Upper lobe of left lung (tissue), 6 donors: ENCODE data around the gene VPS26B. TPM values are rescaled to one million over a fixed set of nuclear protein-coding genes. Genes with fewer than 3 reads are reported as not detected.
"Not testable (repeated sequence)": the region's sequence is repeated elsewhere in the genome, so short reads cannot be mapped to it uniquely, and the experiment has no call there.

Experiments
- ATAC-seq, 2 donors: fragments of 200-7000 bp; cut with Tn5 transposase; one replicate each; pipeline ENCODE4 v1.9.1; 2022; ENCODE audit warnings: mild to moderate bottlenecking in 2 of 2, moderate library complexity in 2 of 2; ENCODE audit not compliant: low FRiP score in 2 of 2
- DNase-seq, 2 donors: peaks; one replicate each; pipeline ENCODE4 v3.0.0-alpha.2; 2019 to 2020
- H3K27ac ChIP-seq, 4 donors: fragments of 200-600 bp; sonication (generic); one replicate each; pipeline ENCODE4 v1.5.1; 2016 to 2019
- H3K27me3 ChIP-seq, 4 donors: fragments of 200-600 bp; sonication (generic); one replicate each; pipeline ENCODE4 v1.5.1; 2017 to 2019
- H3K36me3 ChIP-seq, 4 donors: fragments of 200-600 bp; sonication (generic); one replicate each; pipeline ENCODE4 v1.5.1; 2016 to 2019
- H3K4me1 ChIP-seq, 4 donors: fragments of 200-600 bp; sonication (generic); one replicate each; pipeline ENCODE4 v1.5.1; 2018 to 2019
- H3K4me3 ChIP-seq, 4 donors: fragments of 200-600 bp; sonication (generic); one replicate each; pipeline ENCODE4 v1.5.1; 2017 to 2019; ENCODE audit warnings: mild to moderate bottlenecking in 2 of 4, moderate library complexity in 1 of 4
- H3K9me3 ChIP-seq, 4 donors: fragments of 200-600 bp; sonication (generic); one replicate each; pipeline ENCODE4 v1.5.1; 2018 to 2019
- EP300 ChIP-seq, 4 donors: sonication (generic); formaldehyde crosslinking; IDR thresholded peaks; one replicate each; pipeline ENCODE4 v1.5.1; 2017; ENCODE audit warnings: antibody characterized with exemption in 4 of 4, control low read depth in 2 of 4
- POLR2A ChIP-seq, 4 donors: fragments of 450-650 bp; IDR thresholded peaks; one replicate each; pipeline ENCODE4 v1.5.1; 2016 to 2017; ENCODE audit warnings: antibody characterized with exemption in 4 of 4, mild to moderate bottlenecking in 2 of 4
- POLR2AphosphoS5 ChIP-seq, 2 donors: sonication (generic); formaldehyde crosslinking; IDR thresholded peaks; one replicate each; pipeline ENCODE4 v1.5.1; 2017; ENCODE audit warnings: antibody characterized with exemption in 2 of 2
- whole genome bisulfite sequencing, 2 donors: methylation state at CpG; one replicate each; pipeline ENCODE4 v1.1.5; 2017 to 2018; 5-methylcytosine and 5-hydroxymethylcytosine counted together
- total RNA-seq, 6 donors: library from RNA; depleted of rRNA in 4 of 6; stranded (reverse); fragments of >200 nt in 4 of 6; gene quantifications; one replicate each; pipeline versions ENCODE4 v1.1.0 to v1.2.1, GENCODE V29; 2016 to 2021
- TF ChIP-seq, protein P1 (sequence below), 6 experiments: fragments of 450-650 bp in 4 of 6; fragments of 200-600 bp in 2 of 6; sonication (generic) in 2 of 6; IDR thresholded peaks; one replicate each; pipeline ENCODE4 v1.5.1; 2016 to 2019; ENCODE audit warnings: antibody characterized with exemption in 6 of 6
- donor health status: DM: no; HTN: no; CAD: no; lungs with moderate emphysema.
- donor health status: DM: no; HTN: yes; CAD: no; lungs with severe emphysema.

The VPS26B gene
- total RNA-seq, 6 donors from 2014 or later = 27.2 to 42.6 (median 35.8) TPM

DNA sequence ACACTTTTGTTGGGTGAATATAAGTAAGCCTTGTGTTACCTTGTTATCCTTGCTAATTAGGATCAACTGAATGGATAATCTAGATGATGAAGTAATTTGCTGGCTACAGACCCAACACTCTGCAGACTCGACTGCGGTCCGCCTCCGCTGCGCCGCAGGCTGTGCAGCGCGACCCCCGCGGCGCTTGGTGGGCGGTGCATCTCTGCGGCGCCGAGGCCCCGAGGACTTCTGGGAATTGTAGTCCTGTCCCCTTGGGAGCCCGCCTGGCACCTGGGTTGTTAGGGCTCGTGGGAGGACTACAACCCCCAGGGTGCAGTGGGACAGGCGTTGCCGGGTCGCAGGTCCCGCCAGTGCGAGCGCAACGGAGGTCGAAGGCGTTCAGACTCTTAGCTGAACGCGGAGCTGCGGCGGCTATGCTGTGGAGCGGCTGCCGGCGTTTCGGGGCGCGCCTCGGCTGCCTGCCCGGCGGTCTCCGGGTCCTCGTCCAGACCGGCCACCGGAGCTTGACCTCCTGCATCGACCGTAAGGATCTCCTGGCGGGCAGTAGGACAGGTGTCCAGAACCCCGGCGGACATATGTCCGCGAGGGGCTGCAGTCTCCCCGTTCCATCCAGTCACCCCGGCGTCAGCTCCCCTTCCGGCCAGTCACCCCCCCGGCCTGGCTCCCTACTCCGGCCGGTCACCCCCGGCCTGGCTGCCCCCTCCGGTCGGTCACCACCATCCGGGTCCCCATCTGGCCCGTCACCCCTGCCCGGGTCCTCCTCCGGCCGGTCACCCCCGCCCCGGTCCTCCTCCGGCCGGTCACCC is 28.9 kb downstream of the VPS26B start, which contains the start of the genes ACAD8 and THYN1:
ACAD8 (plus strand) TSS at position 381 of the 806 bp plus-strand sequence; CDS start at position 414, 33 bp downstream.
THYN1 (minus strand) TSS at position 165 of the 806 bp plus-strand sequence. CDS start 470 bp downstream, outside the sequence.
- ATAC-seq = peak; percentile 99 to 100
- Histone ChIP-seq H3K27ac (peak within 1 kb of the TSS; percentile 75 to 88 (median 86)), H3K4me3 (peak within 1 kb of the TSS; percentile 85 to 98 (median 90)), H3K4me1 (peaks cover 19 to 30% (median 22%) of the 10 kb centered on the region in 4 donors), H3K27me3 (no peaks in the 10 kb centered on the region), H3K36me3 (peaks cover 0 to 44% (median 18%) of the 10 kb centered on the region in 4 donors), H3K9me3 (no peaks in the 10 kb centered on the region)
- TF ChIP-seq POLR2A (IDR thresholded peaks at IDR 0.05) (peak in 2 of 4 donors; percentile 71 to 86), EP300 (IDR thresholded peaks at IDR 0.05) (no peak), POLR2AphosphoS5 (IDR thresholded peaks at IDR 0.05) (peak; percentile 78 to 91)
- TF ChIP-seq, protein P1, sequence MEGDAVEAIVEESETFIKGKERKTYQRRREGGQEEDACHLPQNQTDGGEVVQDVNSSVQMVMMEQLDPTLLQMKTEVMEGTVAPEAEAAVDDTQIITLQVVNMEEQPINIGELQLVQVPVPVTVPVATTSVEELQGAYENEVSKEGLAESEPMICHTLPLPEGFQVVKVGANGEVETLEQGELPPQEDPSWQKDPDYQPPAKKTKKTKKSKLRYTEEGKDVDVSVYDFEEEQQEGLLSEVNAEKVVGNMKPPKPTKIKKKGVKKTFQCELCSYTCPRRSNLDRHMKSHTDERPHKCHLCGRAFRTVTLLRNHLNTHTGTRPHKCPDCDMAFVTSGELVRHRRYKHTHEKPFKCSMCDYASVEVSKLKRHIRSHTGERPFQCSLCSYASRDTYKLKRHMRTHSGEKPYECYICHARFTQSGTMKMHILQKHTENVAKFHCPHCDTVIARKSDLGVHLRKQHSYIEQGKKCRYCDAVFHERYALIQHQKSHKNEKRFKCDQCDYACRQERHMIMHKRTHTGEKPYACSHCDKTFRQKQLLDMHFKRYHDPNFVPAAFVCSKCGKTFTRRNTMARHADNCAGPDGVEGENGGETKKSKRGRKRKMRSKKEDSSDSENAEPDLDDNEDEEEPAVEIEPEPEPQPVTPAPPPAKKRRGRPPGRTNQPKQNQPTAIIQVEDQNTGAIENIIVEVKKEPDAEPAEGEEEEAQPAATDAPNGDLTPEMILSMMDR (IDR thresholded peaks at IDR 0.05) = peak; percentile 45 to 75 (median 64)
- WGBS, 2 donors = 0 to 2% methylated on average over 13 to 39 of the region's 70 CpGs
- peak; percentile 95 to 98 for DNase-seq

DNA sequence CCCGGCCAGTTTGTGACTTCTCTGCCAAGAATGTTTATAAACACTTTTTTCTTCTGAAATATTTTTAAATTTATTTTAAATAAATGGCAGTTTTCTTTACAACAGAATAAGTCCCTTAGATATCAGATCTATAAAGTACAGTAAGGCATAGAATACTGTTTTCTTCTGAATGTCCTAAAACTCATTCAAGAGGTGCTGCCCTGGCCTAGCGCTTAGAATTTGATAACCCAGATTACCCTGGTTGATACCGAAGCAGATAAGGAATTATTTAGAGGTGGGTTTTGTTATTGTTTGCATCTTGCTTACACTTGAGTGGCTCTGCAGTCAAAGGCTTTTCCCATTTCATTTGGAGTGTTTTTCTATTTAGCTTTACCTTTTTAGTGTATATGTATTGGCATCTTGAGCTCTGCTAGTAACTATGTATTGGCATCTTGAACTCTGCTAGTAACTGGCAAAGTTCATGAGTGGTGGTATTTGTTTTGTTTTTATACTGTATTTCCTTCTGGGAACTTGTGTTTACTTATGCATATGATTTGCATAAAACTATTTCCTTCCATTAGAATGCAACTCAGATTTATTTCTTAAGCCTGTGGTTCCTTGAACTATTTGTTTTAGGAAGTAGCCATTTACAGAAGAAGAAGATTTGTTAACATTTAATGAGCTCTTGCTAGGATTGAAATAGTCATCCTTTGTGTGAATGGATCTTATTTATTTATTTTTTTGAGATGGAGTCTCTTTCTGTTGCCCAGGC is 30.1 kb downstream of the VPS26B start:
- no peak for DNase-seq
- no peak for ATAC-seq
- H3K27me3 ChIP-seq = no peaks in the 10 kb centered on the region
- no peak overlapping the region for H3K27ac ChIP-seq
- no peaks in the 10 kb centered on the region for H3K9me3 ChIP-seq
- TF ChIP-seq POLR2A (IDR thresholded peaks at IDR 0.05) (no peak), POLR2AphosphoS5 (IDR thresholded peaks at IDR 0.05) (no peak), EP300 (IDR thresholded peaks at IDR 0.05) (no peak)
- TF ChIP-seq, protein P1 (IDR thresholded peaks at IDR 0.05) = no peak
- peaks cover 19 to 30% (median 22%) of the 10 kb centered on the region in 4 donors for H3K4me1 ChIP-seq
- WGBS, 2 donors = 70 to 71% methylated on average over 3 of the region's 3 CpGs
- H3K4me3 ChIP-seq = peak overlapping the region in 3 of 4 donors; percentile 85 to 98 (median 96)
- H3K36me3 ChIP-seq = peaks cover 0 to 44% (median 17%) of the 10 kb centered on the region in 4 donors

DNA sequence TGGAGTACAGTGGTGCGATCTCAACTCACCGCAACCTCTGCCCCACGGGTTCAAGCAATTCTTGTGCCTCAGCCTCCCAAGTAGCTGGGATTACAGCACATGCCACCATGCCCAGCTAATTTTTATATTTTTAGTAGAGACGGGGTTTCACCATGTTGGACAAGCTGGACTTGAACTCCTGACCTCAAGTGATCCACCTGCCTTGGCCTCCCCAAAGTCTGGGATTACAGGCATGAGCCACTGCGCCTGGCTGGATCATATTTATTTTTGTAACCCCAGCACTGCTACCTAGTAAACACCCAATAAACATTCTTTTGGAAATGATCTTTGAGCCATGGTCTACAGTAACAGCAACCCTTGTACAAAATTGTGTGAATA is 30.7 kb downstream of the VPS26B start:
- H3K27ac ChIP-seq, H3K27me3 ChIP-seq, H3K4me3 ChIP-seq, DNase-seq, H3K9me3 ChIP-seq, ATAC-seq: not testable (repeated sequence)
- H3K4me1 ChIP-seq = peaks cover 19 to 30% (median 22%) of the 10 kb centered on the region in 4 donors
- peaks cover 4 to 44% (median 19%) of the 10 kb centered on the region in 4 donors for H3K36me3 ChIP-seq
- 94 to 98% methylated on average over 5 of the region's 5 CpGs for WGBS, 2 donors

DNA sequence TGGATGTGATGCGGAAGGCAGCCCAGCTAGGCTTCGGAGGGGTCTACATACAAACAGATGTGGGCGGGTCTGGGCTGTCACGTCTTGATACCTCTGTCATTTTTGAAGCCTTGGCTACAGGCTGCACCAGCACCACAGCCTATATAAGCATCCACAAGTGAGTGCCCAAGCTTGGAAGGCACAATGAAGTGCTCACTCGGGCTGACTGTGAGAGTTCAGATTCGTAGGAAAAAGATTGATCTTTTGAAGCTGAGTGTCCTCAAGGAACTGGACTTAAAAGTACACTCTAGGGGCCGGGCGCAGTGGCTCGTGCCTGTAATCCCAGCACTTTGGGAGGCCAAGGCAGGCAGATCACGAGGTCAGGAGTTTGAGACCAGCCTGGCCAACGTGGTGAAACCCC is 32.6 kb downstream of the VPS26B start:
- 90 to 97% methylated on average over 11 of the region's 11 CpGs for WGBS, 2 donors

More for the DNA sequence above, 32.6 kb downstream of the VPS26B start:
- DNase-seq (no peak), ATAC-seq (no peak)
- Histone ChIP-seq H3K27ac (no peak overlapping the region), H3K36me3 (peaks cover 12 to 54% (median 30%) of the 10 kb centered on the region in 4 donors), H3K9me3 (no peaks in the 10 kb centered on the region), H3K4me3 (no peak overlapping the region), H3K27me3 (no peaks in the 10 kb centered on the region), H3K4me1 (peaks cover 15 to 24% (median 19%) of the 10 kb centered on the region in 4 donors)
- no peak for TF ChIP-seq EP300 (IDR thresholded peaks at IDR 0.05)
- TF ChIP-seq, protein P1 (IDR thresholded peaks at IDR 0.05) = no peak
- TF ChIP-seq POLR2AphosphoS5 (IDR thresholded peaks at IDR 0.05) = no peak
- no peak for TF ChIP-seq POLR2A (IDR thresholded peaks at IDR 0.05)
